Activated CD8-positive, alpha-beta memory T cell treated with anti-CD3 and anti-CD28 coated beads for 1 hour (primary cell): Measurements from ENCODE around the gene STRBP.
"Not testable (repeated sequence)": the region's sequence is repeated elsewhere in the genome, so short reads cannot be mapped to it uniquely, and the experiment has no call there.

Experiments used
- DNase-seq, 2 donors: peaks; one replicate each; pipeline ENCODE4 v3.0.0-alpha.2; 2020; ENCODE audit warnings: low read depth in 1 of 2; ENCODE audit errors: extremely low read depth in 1 of 2

Gene STRBP

GRCh38 chr9:123251324-123251723 is 17.1 kb downstream of the STRBP start:
- no peak for DNase-seq

GRCh38 chr9:123250504-123250903 is 17.9 kb downstream of the STRBP start:
- DNase-seq: no peak

GRCh38 chr9:123249162-123249561 is 19.2 kb downstream of the STRBP start:
- DNase-seq: not testable (repeated sequence)

- no peak for DNase-seq
These were observed 19.8 kb downstream of the STRBP start for GRCh38 chr9:123248630-123249029.

- DNase-seq: no peak
These were observed 21.9 kb downstream of the STRBP start for GRCh38 chr9:123246534-123246933.

- DNase-seq: no peak
These were observed 28.7 kb downstream of the STRBP start for GRCh38 chr9:123239726-123240125.

- DNase-seq: no peak
These were observed 30.0 kb downstream of the STRBP start for GRCh38 chr9:123238365-123238764.

GRCh38 chr9:123237220-123237619 is 31.2 kb downstream of the STRBP start:
- no peak for DNase-seq

- no peak for DNase-seq
These were observed 32.9 kb downstream of the STRBP start for GRCh38 chr9:123235448-123235847.

GRCh38 chr9:123234853-123235252 is 33.5 kb downstream of the STRBP start:
- DNase-seq: no peak

- DNase-seq: no peak
These were observed 36.1 kb downstream of the STRBP start for GRCh38 chr9:123232332-123232731.

GRCh38 chr9:123231421-123231820 is 37.0 kb downstream of the STRBP start:
- DNase-seq: no peak

GRCh38 chr9:123228967-123229366 is 39.4 kb downstream of the STRBP start:
- no peak for DNase-seq

- no peak for DNase-seq
These were observed 42.4 kb downstream of the STRBP start for GRCh38 chr9:123225995-123226394.

GRCh38 chr9:123225374-123225813 is 43.0 kb downstream of the STRBP start:
- peak; percentile 3 to 10 for DNase-seq

GRCh38 chr9:123220127-123220526 is 48.3 kb downstream of the STRBP start:
- no peak for DNase-seq

GRCh38 chr9:123218831-123219230 is 49.6 kb downstream of the STRBP start:
- DNase-seq: no peak

- no peak for DNase-seq
These were observed 51.2 kb downstream of the STRBP start for GRCh38 chr9:123217128-123217654.

- DNase-seq: no peak
These were observed 52.1 kb downstream of the STRBP start for GRCh38 chr9:123216251-123216797.

GRCh38 chr9:123211081-123211480 is 57.3 kb downstream of the STRBP start:
- no peak for DNase-seq

GRCh38 chr9:123208626-123209174 is 59.7 kb downstream of the STRBP start:
- DNase-seq: no peak

GRCh38 chr9:123206065-123206464 is 62.3 kb downstream of the STRBP start:
- no peak for DNase-seq

- DNase-seq: no peak
These were observed 67.3 kb downstream of the STRBP start for GRCh38 chr9:123201083-123201482.
